HG03280 (cell line): Measurements from ENCODE around the gene CCDC102A.

ENCODE experiments used
- ATAC-seq: cut with Tn5 transposase; IDR thresholded peaks from one replicate; pipeline ENCODE4 v1.9.1; 2021; ENCODE audit warnings: mild to moderate bottlenecking, moderate library complexity; ENCODE audit not compliant: unreplicated experiment

CCDC102A gene

DNA sequence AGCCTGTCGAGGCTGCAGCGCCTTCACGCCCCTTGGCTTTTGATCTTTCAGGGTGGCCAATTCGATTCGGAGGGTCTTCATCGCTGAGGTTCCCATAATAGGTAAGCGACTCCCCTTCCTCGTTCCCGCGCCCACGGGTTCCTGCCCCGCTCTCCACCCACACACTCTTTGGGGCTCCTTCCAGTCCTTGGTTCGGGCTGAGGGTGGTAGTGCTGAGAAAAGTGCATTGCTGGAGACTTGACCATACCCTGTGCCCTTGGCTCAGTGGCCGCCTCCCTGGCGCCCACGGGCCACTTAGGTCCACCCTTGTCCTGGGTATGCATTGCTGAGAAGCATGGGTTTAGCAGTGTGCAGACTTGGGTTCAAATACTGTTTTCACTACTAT, 73.4 kb downstream of the CCDC102A start:
- ATAC-seq = no peak

DNA sequence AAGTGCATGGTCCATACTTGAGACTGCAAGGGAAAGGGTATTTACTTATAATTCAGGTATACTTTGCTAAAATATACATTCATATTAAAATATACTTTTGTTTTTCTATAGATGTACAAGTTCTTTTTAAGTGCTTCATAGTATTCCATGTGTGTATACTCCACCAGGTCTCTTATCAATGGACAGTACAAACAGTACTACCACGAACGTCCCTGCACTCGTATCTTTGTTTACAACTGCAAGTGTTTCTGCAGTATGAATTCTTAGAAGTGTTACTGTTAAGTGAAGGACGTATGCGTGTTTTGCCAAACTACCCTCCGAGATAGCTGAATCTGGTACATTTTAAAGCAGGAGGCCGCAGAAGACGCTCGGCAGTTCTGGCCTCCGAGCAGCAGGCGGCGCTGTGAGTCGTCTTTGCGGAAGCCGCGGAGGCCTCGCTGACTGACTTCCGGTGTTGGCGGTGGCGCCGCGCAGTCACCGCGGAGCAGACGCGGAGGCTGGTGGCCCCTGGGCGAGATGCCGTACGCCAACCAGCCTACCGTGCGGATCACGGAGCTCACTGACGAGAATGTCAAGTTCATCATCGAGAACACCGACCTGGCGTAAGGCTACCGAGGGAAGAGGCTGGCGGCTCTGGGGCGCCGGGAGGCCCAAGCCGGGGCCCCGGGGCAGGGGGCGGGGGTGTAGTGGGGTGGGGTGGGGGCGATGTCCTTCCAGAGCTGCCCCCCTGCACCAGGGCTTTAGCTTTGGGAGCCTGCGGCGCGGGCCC, 74.0 kb downstream of the CCDC102A start, which contains the start of gene POLR2C:
Gene POLR2C (plus strand): TSS at position 471 of the 769 bp plus-strand sequence. CDS start 46 bp downstream, at position 517.
- ATAC-seq = peak; percentile 92
